Central memory CD4-positive, alpha-beta T cell (primary cell): Measurements from ENCODE around the gene NRTN.
"Not testable (repeated sequence)": the region's sequence is repeated elsewhere in the genome, so short reads cannot be mapped to it uniquely, and the experiment has no call there.

Source experiments
- DNase-seq: peaks from one replicate; pipeline ENCODE4 v3.0.0; 2022
- total RNA-seq, 3 experiments: gene quantifications; one replicate each; lab custom pipeline; 2026; lab: John Stamatoyannopoulos, UW

NRTN gene, protein sequence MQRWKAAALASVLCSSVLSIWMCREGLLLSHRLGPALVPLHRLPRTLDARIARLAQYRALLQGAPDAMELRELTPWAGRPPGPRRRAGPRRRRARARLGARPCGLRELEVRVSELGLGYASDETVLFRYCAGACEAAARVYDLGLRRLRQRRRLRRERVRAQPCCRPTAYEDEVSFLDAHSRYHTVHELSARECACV
- total RNA-seq = 0.07 to 0.77 (median 0.65) reads per million in 3 experiments

DNA sequence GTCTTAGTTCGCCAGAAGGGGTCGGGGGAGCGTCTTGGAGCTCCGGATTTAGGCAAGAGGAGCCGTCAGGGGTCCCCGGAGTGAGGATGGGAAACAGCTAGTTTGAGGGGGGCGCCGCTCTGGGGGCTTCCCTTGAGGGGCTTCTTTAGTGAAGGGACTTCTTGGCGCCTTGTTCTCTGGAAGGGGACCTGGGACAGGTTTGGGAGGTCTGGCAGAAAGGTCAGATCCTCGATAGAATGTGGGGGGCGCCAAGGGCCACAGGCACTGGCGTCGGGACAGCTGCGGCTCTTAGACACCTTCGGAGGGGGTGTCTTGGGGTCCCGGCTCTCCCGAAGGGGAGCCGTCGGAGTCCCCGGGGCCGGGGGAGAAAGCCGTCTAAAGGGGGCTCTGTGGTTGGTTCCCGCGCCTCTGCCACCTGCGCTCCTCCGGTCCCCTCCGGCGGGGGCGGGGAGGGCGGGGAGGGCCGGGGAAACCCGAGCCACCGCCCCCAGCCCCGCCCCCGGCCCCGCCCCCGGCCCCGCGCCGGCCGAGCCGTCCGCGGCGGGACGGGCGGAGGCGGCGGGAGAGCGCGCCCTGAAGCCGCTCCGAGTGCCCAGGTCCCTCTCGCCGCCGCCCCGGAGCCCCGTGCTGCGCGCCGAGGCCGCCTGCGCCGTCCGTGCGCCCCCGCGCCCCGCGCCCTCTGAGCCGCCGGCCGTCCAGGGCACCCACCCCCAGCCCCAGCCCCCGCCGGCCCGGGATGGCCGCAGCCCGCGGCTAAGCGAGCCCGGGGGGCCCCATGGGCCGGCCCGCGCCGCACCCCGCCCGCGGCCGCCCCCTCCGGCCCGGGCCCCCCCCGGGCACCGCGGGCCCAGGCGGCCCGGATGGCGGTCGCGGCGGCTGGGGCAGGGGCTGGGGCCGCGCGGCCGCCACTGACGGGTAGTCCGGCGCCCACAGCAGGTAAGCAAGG, at the start of gene NRTN:
NRTN (plus strand) TSS at position 552 of the 946 bp plus-strand sequence. CDS start 19,099 bp downstream, outside the sequence.
- peak; percentile 34 for DNase-seq

DNA sequence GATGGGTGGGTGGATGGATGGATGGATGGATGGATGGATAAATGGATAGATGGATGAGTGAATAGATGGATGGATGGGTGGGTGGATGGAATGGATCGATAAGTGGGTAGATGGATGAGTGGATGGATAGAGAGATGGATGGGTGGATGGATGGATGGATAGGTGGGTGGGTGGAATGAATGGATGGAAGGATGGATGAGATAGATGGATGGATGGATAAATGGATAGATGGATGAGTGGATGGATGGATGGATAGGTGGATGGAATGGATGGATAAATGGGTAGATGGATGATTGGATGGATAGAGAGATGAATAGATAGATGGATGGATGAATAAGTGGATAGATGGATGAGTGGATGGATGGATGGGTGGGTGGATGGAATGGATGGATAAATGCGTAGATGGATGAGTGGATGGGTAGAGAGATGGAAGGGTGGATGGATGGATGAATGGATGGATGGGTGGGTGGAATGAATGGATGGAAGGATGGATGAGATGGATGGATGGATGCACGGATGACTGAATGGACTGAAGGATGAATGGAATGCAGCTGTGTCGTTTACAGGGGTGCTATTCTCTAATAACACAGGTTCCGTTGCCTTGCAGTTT, 42.2 kb upstream of the NRTN start:
- no peak for DNase-seq

DNA sequence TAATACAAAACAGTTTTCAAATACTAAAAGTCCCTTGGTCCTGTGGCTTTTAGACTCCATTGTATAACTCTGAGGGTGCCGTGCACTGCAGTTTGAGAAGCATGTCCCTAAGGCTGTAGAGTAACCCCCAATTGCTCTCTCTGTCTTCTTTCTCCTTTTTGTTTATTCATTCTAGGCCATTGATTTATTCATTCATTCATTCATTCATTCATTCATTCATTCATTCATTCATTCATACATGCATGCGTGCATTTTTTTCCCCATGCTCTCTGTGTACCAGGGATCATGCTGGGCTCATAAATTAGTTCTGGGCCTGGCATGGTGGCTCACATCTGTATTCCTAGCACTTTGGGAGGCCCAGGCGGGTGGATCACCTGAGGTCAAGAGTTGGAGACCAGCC, 39.6 kb upstream of the NRTN start:
- no peak for DNase-seq

DNA sequence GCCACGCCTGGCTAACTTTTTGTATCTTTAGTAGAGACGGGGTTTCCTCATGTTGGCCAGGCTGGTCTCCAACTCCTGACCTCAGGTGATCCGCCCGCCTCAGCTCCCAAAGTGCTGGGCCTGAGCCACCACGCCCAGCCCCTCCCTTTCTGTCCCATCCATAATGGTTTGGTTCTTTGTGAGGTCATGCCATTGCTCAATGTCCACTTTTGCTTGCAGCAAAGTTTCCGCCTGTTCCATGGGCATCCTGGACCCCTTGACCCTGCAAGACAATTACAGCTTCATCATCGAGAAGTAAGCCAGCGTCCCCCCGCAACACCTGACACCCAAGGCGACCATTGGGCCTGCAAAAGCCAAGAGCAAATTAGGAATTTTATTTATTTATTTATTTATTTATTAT, 36.9 kb upstream of the NRTN start:
- DNase-seq = no peak

DNA sequence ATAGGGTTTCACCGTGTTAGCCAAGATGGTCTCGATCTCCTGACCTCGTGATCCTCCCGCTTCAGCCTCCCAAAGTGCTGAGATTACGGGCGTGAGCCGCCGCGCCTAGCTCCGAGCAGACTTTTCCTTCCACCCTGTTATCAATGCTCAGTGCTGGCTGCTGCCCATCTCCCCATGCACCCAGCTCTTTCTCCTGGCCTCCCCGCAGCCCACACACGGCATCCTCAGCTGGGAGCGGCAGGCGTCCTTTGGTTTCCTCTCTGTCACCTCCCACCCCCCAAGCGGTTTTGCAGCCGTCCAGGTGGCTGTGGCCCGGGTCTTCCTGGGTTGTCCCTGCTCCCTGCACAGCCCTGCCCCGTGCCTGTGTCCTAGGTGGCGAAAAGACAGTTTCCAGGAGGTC, 32.5 kb upstream of the NRTN start:
- DNase-seq = no peak

DNA sequence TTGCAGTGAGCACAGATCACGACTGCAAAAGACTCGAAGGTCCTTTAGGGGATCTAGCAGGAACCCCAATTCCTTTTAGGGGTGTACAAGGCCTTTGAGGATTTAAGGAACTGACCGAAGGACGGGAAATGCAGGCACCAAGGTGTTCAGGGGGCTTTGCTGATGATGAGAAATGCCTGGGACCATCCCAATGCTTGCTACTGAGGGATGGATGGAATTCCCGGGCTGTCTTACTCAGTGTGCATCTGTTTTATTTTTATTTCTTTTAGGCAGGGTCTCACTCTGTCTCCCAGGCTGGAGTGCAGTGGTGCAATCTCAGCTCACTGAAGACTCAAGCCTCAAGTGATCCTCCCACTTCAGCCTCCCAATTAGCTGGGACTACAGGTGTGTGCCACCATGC, 31.6 kb upstream of the NRTN start:
- DNase-seq = no peak

DNA sequence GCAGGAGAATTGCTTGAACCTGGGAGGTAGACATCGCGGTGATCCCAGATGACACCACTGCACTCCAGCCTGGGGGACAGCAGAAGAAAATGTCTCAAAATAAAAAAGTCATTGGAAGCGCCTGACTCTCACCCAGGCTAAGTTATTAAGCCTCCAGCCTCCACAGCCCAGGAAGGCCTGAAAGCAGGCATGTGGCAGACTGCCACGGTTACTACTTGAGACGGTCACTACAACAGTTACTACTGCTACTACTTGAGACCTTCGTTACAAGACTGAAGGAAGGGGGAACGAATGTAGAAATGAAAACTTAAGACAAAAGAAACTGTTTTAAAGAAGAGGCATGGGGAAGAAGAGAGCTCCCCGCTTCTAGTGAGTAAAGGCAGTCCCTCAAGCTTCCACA, 29.9 kb upstream of the NRTN start:
- DNase-seq = no peak

DNA sequence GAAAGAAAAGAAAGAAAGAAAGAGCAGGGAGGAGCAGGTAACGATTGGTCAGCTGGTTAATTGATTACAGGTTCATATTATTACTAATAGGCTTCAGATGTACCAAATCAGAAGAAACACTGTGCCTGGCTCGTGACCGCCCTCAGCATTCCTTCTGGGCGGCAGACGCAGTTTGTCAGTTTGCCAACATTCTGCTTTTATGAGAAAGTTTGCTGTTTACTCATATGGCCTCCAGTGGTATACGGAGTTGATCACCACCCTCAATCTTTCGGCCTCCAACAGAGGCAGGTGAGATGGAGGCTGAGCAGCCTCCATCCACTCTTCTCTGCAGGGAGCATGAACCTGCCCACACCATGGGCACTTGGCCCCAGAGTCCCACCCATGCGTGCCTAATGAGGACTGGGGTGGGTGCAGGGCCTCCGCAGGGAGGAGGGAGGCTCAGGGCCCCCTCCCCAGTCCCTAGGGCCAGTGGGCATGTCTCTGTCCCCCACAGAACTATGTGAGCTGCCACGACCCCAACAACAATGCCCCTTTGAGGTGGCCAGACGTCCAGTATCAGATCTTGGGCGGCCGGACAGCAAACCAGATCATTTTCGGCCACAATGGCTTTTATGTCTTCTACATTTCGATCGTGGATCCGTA, 29.1 kb upstream of the NRTN start:
- no peak for DNase-seq

DNA sequence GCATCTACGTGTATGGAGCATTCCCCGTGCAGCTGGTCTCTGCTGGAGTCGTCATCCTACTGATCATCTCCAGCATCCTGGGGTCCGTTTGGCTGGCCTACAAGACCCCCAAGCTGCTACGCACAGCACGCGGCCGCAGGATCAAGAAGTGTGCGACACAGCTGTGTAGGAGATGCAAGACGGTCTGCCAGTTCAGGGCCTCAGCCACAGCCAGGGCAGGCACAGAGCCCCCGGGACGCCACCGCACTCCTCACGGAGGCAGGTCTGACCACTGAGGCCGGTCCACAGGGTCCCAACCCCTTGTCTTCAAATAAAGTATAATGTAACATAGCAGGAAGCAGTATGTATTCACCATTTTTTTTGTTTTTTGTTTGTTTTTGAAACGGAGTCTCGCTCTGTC, 26.5 kb upstream of the NRTN start:
- no peak for DNase-seq

DNA sequence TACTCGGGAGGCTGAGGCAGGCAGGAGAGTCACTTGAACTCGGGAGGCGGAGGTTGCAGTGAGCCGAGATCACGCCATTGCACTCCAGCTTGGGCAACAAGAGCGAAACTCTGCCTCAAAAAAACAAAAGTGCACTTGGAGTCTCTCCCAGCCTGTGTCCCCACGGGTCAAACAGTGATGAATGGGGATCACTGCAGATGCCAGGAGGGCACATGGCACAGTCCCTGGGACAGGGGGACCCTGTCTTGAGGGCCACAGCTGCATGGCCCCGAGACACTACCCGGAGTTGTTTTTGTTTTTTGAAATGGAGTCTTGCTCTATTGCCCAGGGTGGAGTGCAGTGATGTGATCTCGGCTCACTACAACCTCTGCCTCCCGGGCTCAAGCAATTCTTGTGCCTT, 24.0 kb upstream of the NRTN start:
- DNase-seq = not testable (repeated sequence)

DNA sequence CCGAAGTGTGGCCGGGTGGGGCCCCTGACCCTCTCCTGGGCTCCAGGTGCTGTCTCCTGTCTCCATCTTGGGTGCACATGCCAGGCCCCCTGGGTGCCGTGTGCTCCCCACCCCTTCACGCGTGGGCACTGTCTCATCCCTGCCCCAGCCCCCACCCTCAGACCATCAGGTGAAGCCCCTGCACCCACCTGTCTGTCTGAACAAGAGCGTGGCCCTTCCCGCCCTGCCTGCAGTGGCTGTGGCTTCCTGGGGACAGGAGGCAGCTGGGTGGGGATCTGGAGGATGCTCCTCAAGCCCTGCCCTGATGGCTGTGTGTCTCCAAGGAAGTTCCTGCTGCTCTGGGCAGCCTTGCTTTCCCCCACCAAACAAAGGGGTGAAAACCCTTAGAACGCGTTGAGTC, 22.5 kb upstream of the NRTN start:
- DNase-seq = no peak

DNA sequence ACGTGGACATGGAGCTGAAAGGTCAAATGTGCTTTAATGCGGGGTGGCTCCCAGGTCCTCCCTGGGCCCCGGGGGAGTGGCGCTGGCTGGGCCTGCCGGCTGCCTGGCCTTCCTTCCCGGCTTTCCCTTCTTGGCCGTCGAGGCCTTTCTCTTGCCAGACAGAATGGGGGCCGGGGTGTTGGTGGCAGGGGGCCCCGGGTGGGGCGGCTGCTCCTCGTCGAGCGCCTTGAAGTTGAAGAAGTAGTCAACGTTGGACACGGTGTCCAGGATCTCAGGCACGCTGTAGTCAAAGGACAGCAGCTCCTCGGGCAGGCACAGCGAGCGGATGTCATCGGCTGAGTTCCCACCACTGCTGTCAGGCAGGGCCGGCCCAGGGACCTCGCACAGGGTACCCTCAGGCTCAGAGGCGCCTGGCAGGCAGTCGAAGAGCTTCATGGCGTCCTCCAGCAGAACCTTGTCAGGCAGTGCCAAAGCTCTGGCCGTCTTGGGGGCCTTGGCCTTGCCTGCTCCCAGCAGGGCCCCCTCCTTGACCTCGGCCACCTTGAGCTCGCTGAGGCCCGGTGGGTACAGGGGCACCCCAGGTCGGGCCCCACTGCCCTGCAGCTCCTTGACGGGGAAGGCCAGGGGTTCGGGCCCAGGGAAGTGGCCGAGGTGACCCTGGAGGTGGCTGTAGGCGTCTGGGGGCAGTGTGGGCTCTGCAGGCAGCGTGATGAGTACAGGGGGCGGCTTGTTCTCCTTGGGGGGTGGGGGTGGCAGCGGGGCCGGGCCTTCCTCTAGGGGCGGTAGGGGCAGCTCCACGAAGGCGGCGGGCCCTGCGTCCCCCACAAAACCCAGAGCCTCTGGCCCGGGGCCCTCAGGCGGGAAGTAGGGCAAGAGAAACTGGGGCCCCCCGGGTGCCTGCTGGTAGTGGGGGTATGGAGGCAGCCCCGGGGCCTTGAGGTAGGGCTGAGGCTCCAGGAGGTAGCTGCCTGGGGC, 21.6 kb upstream of the NRTN start:
- DNase-seq = no peak

DNA sequence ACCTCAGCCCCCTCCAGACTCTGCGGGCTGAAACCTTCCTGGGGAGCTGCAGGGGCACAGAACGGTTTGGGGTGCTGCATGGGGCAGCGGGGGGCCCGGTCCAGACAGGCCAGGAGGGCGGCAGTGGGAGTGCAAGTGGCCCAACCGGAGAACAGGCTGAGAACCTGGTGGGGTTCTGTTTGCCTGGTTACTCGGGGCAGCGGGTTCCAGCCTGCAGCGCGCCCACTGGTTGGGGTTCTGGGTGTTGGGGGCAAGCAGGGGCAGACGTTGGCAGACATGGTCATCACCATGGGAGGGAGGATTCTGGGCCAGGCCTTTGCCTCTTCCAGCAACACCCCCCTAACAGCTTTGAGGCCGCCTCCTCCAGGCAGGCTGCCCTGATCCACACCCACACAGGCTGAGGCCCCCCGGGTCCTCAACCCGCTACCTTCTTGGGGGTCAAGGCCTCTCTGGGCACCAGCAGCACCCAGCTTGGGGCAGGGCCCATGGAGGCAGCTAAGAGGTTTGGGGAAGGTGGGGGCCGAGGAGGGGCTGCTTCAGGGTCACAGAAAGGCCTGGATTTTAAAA, 20.2 kb upstream of the NRTN start, which contains the start of gene PRR22:
PRR22 (minus strand) TSS at position 166 of the 567 bp plus-strand sequence; CDS start at position 80, 86 bp downstream.
- no peak for DNase-seq

DNA sequence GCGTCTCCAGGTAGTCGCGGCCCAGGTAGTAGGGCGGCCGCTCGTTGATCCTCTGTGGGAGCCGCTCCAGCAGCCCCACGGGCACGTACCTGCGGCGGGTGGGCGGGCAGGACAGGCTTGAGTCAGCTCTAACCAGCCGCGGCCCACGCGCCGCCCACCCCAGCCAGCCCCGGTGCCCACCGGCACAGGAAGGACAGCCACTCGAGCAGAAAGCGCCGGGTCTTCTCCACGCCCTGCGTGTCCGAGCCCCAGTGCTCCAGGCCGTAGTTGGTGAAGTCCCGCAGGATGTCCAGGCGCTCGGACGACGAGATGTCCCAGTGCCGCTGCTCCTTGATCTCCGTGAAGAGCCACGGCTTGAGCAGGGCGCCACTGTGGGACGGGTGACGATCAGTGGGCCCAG, 19.4 kb upstream of the NRTN start:
- no peak for DNase-seq

DNA sequence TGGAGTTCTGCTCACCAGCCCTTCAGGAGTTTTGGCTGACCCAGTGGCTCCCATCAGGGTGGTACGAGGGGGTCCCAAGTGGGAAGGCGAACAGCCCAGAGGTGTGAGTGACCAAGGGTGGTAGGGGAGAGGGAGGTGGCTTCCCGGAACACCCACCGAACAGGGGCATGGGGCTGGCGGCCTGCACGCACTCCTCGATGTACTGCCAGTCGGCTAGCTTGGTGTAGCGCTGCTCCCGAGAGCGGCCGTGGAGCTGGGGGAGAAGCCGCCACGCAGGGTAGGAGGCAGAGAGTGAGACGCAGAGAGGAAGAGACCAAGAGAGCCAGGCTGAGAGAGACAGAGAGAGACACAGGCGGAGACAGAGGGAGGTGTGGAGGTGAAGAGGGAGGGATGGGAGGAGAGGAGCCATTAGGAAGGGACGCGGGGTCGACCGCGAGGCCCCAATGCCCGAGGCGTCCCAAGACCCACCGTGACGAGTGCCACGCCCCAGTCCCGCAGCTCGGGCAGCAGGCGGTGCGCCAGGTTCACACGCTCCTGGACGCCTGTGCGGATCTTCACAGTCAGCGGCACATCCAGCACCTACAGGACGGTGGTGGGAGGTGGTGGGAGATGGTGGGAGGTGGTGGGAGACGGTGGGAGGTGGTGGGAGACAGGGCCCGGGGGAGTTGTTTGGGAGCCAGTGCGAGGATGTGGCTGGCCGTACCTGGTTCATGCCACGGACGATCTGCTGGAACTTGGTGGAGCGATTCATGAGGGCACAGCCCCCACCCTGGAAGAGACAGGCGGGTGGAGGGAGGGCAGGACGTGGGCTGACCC, 18.1 kb upstream of the NRTN start:
- DNase-seq = no peak

DNA sequence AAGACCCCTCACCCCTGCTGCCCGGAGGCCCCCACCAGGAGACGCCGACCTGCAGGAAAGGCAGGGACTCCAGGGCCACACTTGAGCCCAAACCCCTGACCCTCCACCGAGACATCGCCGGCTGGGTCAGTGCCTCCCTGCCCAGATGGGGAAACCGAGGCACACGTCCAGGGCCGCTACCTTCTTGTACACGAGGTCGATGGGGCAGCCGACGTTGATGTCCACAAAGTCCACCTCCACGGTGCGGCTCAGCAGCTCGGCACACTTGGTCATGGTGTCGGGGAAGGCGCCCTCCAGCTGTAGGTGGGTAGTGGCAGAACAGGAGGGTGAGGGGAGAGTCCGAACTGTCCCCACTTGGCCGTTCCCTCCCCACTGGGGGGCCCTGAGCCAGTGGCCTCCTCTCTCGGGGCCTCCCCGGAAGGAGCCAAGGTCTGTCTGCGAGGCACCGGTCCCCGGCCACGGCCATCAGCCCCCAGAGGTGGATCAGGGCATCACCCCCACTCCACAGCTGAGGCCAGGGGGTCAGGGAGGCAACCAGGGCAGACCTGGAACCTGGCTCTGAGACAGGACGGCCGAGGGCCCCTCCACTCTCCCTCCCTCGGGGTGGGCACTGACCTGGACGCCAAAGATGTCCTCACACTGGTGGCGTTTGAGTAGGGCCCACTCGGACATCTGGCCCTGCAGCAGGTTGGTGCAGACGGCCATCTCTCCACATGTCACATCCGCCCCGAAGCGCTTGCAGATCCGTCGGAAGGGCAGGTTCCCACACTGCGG, 17.3 kb upstream of the NRTN start:
- DNase-seq = no peak

DNA sequence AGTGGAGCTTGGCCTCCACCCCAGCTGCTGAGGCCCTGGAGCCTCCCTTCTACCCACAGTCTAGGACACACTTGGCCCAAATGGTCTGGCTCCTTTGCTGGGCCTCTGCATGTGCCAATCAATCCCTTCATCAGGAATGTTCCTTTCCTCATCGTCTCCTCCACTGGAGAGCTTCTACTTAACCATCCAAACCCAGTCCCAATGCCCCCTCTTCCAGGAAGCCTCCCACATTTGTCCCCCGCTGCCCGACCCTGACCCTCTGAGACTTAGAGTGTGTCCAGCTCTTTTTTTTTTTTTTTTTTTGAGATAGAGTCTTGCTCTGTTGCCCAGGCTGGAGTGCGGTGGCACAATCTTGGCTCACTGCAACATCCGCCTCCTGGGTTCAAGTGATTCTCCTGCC, 16.4 kb upstream of the NRTN start:
- DNase-seq = no peak

DNA sequence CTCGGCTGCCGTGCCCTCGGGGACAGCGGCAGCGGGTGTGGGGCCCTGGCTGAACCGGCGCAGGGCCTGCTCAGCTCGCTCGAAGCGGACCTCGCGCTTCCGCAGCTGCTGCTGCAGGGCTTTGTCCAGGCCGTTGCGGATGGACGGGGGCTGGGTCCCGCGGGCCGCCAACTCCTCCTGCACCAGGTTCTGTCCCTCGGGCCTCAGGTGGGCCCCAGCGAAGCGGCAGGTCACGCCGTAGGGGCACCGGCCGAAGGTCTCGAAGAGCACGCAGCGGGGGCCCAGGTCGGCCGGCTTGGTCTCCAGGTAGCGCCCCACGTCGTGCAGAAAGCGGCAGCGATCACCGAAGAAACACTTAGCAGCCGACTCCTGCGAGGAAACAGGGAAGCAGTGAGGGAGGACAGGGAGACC, 15.5 kb upstream of the NRTN start:
- no peak for DNase-seq

DNA sequence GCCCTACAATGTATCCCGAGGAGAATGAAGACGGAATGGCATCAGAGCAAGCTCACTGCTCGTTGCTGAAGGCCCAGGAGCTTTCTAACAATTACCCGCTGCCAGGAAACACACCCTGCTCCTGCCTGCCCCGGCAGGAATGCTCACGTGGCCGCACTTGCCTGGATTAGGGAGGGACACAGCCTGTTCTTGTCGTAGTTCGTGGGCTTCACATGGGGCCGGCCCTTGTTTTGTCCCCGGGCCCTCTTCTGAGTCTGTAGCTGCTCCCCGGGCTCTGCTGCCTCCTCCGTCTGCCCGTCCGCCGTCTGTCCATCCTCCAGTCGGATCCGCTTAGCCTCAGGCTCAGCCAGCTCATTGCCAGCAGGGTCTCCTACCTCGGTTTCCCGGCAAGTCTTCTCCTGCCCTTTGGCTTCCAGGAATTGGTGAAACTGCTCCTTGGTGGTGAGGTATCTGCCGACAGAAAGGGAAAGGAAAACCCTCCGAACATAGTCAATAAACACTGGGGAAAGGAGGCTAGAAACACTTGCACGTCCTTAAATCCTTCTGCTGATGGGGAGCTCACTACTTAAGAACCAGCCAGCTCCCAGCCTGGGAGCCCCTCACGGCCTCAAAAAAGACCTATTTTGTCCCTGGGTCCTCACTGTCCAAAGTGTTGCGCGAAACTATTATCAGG, 14.8 kb upstream of the NRTN start:
- DNase-seq = no peak
